Hematopoietic multipotent progenitor cell treated with erythropoietin and hydrocortisone succinate and interleukin-3 and kit ligand, for 6 days (in vitro differentiated cells): Measurements from ENCODE around the gene ERBB4.
"Not testable (repeated sequence)": the region's sequence is repeated elsewhere in the genome, so short reads cannot be mapped to it uniquely, and the experiment has no call there.

ENCODE experiments used
- DNase-seq: peaks from one replicate; pipeline ENCODE4 v3.0.0-alpha.2; 2015

The ERBB4 gene

DNA sequence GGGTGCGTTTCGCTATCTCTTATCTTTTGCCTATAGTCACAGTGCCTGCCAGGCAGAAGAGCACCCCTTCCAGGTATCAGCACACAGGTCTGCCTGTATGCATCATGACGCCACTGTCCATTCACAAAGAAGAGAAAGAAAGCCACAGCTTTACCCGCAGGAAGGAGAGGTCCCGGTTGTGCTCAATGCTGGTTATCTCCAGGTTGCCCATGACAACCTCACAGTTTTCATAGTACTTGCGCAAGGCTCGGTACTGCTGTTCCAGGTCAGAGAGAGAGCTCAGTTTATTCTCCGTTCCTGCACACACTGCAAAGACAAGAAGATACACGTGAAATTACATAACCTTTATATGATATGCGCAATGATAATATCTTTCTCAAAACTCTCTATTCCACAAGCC lies 414.0 kb downstream of the ERBB4 start:
- DNase-seq: no peak

GRCh38 chr2:212119591-212119990 lies 419.0 kb downstream of the ERBB4 start:
- DNase-seq: no peak

- no peak for DNase-seq
Measured at GRCh38 chr2:212117926-212118325, 420.7 kb downstream of the ERBB4 start.

- no peak for DNase-seq
Measured at GRCh38 chr2:212114489-212114888, 424.1 kb downstream of the ERBB4 start.

DNA sequence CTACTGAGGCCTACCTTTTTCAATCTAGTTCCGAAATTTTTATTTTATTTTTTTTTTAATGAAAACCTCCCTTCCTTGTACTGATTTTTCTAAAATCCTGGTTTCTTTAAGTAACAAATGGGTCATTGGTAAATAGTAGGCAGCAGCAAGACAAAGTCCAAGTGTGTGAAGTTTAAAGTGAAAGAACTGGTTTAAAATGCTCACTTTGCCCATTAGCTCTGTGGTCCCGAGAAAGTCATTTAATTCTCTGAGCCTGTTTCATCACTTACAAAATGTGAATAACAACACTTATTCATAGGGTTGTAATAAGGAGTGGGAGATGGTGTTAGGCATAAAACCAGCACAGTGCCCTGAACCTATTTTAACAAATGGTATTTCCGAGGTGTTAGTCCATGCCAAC lies 426.2 kb downstream of the ERBB4 start:
- DNase-seq: no peak

- DNase-seq: no peak
Measured at GRCh38 chr2:212109792-212110680, 428.6 kb downstream of the ERBB4 start.

DNA sequence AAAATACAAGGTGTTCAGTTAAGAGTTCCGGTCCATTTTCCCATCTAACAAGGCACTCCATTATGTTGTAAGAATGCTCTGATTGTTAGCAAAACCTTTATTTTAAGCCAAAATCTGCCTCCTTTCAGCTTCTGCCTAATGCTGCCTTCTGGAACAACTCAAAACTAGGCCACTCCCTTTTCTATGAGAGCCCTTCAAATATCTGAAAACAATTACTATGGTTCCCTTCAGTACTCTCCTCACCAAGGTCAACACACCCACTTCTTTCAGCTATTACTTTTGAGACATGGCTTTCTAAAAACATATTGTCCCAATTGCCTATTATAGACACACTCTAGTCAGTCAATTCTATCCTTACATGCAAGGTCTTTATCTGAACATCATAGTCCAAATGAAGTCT lies 429.4 kb downstream of the ERBB4 start:
- DNase-seq: no peak

- DNase-seq: no peak
Measured at GRCh38 chr2:212107989-212108388, 430.6 kb downstream of the ERBB4 start.

DNA sequence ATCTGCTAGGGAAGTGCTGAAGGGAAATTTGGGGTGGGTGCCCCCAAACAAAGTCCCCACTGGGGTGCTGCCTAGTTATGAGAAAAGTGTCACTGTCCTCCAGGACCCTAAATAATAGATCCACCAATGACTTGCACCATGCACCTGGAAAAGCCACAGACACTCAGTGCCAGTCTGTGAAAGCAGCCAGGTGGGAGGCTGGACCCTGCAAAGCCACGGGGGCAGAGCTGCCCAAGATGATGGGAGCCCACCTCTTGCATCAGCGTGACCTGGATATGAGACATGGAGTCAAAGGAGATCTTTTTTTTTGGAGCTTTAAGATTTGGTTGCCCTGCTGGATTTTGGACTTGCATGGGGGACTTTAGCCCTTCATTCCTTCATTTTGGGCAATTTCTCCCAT lies 431.6 kb downstream of the ERBB4 start:
- no peak for DNase-seq

GRCh38 chr2:212106536-212106935 lies 432.1 kb downstream of the ERBB4 start:
- DNase-seq: not testable (repeated sequence)

DNA sequence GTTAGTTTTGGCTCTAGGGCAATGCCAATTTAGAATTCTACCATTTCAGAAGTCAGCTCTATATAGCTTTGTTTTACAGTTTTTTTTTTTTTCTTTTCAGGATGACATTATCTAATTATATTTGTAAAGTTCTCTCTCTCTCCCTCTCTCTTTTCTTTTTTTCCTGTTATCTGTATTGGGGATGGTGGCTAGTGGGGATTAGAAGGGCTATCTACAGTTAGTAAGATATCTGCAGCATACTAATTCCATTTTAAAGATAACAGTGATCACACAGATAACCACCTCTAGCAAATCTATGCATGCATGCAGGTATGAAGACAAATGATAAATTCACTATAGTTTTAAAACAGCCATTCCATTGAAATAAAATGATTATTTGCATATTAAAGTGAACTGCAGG lies 438.9 kb downstream of the ERBB4 start:
- no peak for DNase-seq

DNA sequence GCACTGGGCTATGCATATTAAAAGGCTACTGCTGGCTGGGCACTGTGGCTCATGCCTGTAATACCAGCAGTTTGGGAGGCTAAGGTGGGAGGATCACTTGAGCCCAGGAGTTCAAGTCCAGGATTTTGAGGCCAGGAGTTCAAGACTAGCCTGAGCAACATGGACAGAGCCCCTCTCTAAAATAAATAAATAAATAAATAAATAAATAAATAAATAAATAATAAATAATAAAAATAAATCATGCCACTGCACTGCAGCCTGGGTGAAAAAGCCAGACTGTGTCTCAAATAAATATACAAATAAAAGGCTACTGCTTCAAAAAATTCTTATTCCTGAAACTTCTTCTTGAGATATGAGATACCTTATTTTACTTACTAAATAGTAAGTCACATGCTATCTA lies 439.6 kb downstream of the ERBB4 start:
- DNase-seq: no peak

DNA sequence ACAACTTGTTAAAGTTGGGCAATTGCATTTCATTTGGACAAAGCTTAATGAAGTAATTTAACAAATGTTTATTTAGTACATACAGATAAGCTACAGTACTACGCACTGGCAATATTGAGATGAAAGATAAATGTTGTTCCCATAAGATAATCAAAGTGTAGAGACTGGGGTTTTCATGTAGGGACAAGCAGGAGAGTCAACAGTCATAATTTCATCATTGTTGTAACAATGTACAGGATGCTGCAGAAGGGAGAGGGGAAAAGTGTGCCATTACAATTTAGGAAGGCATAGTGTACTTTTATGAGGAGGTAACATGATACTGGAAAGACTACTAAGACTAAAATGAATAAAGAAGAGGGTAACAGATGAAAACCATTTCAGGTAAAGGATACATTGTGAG lies 441.6 kb downstream of the ERBB4 start:
- no peak for DNase-seq

GRCh38 chr2:212089873-212090272 lies 448.7 kb downstream of the ERBB4 start:
- DNase-seq: no peak

DNA sequence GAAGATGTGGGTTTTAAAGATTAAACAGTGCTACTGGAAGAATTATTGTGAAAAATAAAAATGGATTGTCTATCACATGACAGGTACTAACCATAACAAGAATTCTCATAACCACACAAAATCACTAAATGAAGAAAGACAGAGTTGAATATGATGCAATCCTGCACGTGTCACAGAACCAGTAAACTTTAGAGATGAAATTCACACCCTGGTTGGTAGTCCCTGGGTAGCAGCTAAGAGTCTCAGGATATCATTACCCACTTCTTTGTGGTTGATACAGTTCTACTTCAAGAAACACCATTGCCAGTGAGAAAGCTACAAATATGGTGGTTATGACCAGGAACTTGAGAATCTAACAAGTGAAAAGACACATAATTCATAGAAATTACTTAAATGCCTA lies 450.2 kb downstream of the ERBB4 start:
- DNase-seq: no peak

- no peak for DNase-seq
Measured at GRCh38 chr2:212083492-212083891, 455.1 kb downstream of the ERBB4 start.

GRCh38 chr2:212078103-212078502 lies 460.5 kb downstream of the ERBB4 start:
- DNase-seq: no peak

DNA sequence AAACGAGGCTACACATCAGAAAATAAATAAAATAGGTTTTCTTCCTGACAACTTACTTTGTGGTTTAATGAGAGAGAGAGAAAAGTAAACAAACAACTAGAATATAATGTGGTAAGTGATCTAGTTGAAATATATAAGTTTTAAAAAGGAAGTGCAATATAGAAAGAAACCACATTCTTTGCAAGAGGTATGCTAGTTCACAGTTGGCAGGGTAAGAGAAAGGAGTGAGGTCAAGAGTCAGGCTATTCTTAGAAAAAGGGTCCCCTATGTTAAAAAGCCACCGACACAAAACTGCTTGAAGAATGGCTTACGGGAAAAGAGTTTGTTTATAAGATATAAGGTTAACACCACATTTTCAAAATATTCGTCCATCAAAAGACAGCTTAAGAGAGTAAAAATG lies 462.1 kb downstream of the ERBB4 start:
- no peak for DNase-seq

DNA sequence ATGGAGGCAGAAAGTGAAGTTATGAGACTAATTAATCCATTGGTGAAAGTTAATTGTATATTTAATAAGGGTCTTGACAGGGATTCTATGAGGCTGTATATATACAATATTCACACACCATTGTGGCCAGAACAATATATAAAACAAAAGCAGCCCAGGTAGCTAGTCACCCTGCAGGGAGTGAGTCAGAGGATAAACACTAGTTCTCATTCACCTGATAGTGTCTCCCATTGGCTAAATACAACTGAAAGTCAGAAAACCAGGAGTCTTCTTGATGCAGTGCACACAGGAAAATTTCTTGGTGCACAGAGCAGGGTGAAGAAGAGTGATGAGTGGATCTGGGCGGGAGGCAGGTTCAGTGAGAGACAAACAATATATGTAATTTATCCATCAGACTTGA lies 465.2 kb downstream of the ERBB4 start:
- no peak for DNase-seq

- DNase-seq: no peak
Measured at GRCh38 chr2:212066546-212066945, 472.1 kb downstream of the ERBB4 start.

GRCh38 chr2:212064318-212064717 lies 474.3 kb downstream of the ERBB4 start:
- DNase-seq: no peak

DNA sequence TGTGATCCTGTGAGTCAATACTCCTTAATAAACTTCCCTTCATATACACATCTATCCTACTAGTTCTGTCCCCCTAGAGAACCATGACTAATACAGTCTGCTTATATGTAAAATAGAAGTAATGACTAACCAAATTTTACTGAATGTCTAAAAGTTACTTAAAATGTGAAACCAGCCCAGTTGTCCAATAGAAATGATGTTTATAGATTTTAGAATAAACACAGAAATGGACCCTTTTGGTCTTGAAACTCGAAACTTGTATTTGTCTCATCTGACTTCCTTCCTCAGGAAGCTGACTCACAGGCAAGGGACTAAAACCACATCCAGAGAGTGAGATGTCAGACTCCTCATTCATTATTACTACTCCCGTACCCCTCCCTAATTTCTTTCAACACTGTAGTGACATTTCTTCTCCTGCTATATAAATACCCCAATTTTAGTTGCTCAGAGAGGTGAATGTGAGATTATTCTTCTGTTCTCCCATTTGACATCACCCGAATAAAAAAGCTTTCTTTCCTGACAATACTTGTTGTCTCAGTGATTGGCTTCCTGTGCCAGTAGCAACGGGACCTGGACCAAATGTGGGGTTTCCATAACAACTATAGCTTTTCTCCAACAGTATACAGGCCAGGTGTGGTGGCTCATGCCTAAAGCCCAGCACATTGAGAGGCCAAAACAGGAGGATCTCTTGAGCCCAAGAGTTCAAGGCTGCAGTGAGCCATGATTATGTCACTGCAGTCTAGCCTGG lies 486.0 kb downstream of the ERBB4 start:
- DNase-seq: no peak

GRCh38 chr2:212050871-212051270 lies 487.7 kb downstream of the ERBB4 start:
- DNase-seq: no peak

DNA sequence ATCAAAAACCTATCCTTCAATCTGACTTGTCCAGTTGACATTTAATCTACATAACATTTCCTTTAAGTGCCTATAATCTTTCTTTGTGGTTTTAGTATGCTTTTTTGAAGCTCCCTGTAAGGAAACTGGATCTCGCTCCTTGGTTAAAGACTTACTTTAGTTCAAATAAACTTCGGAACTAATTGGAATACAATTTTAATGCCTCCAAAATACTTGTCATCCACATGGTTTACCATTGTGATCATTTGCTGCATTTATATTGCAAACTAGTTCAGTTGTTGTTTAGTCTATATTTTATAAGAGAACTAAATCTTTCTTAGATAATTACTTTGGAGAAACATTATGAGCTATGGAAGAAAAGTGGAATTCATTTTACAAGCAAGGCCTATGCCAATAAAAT lies 496.0 kb downstream of the ERBB4 start:
- no peak for DNase-seq
